Fibroblast of villous mesenchyme (primary cell): Measurements from ENCODE around the gene ANKRD16. TPM values are rescaled to one million over a fixed set of nuclear protein-coding genes. Genes with fewer than 3 reads are reported as not detected.
"Not testable (repeated sequence)": the region's sequence is repeated elsewhere in the genome, so short reads cannot be mapped to it uniquely, and the experiment has no call there.

Source experiments
- DNase-seq: peaks from one replicate; pipeline ENCODE4 v3.0.0-alpha.2; 2010; ENCODE audit warnings: low read depth
- H3K4me3 ChIP-seq: 2 replicates; pipeline ENCODE4 v1.5.1; 2011; ENCODE audit warnings: low read depth, mild to moderate bottlenecking, low read length
- total RNA-seq: library from RNA; depleted of rRNA; stranded (reverse); fragments of >200 nt; gene quantifications from 2 replicates; pipeline ENCODE4 v1.2.3, GENCODE V29; 2012
- TF ChIP-seq, protein P1 (sequence below): IDR thresholded peaks from 2 replicates; pipeline ENCODE4 v1.5.1; 2012; ENCODE audit warnings: low read depth, mild to moderate bottlenecking, low read length; ENCODE audit not compliant: insufficient read depth

Gene ANKRD16
- total RNA-seq, 1 donor = 4.7 TPM

DNA sequence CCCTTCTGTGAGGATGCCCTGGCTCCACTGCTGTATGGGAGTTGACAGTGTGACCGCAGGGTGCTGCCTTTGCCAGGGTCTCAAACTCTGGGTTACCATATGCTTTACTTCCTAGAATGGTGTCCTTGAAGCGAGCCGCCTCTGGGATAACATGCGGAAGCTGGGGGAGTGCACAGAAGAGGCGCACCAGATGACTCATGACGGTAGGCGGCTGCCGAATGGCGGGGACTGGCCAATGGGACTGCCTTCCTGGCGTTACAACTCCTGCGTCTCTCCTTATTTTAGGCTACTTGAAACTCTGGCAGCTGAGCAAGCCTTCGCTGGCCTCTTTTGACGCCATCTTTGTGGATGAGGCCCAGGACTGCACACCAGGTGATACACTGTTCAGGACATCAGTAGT lies 27.6 kb upstream of the ANKRD16 start:
- TF ChIP-seq, protein P1, sequence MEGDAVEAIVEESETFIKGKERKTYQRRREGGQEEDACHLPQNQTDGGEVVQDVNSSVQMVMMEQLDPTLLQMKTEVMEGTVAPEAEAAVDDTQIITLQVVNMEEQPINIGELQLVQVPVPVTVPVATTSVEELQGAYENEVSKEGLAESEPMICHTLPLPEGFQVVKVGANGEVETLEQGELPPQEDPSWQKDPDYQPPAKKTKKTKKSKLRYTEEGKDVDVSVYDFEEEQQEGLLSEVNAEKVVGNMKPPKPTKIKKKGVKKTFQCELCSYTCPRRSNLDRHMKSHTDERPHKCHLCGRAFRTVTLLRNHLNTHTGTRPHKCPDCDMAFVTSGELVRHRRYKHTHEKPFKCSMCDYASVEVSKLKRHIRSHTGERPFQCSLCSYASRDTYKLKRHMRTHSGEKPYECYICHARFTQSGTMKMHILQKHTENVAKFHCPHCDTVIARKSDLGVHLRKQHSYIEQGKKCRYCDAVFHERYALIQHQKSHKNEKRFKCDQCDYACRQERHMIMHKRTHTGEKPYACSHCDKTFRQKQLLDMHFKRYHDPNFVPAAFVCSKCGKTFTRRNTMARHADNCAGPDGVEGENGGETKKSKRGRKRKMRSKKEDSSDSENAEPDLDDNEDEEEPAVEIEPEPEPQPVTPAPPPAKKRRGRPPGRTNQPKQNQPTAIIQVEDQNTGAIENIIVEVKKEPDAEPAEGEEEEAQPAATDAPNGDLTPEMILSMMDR = no peak
- DNase-seq = no peak
- no peak overlapping the region for H3K4me3 ChIP-seq

DNA sequence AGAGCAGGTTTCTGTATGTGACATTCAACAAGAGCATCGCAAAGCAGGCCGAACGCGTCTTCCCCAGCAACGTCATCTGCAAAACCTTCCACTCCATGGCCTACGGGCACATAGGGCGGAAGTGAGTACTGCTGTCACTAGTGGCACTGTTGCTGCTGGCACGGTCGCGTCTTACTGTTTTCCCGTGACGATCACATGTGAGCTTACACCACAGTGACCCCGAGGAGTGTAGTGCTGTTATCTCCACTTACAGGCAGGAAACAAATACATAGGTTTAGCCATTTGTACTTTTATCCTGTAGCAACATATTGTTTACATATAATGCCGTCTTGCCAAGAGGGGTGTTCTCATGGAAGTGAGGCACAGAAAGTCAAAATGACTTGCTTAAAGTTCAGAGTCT lies 25.8 kb upstream of the ANKRD16 start:
- H3K4me3 ChIP-seq = no peak overlapping the region
- DNase-seq = no peak
- TF ChIP-seq, protein P1 = no peak

DNA sequence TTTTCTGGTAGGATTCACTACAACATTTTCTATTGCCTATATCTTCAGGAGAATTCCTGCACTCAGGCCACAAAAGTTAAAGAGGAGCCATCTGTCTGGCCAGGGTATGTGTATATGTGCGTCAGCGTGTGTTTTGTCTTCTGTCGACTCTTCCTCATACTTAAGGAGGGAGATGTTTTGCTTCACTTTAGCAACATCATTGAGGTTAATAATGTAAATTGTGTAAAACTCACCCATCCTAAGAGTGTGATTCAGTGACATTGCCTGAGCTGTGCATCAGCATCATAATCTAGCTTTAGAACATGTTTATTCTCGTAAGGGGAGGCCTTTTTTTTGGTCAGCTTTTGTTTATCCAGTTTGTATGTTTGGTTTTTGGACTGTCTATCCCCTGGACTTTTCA lies 24.0 kb upstream of the ANKRD16 start:
- TF ChIP-seq, protein P1 = no peak
- H3K4me3 ChIP-seq = no peak overlapping the region
- peak; percentile 53 for DNase-seq

DNA sequence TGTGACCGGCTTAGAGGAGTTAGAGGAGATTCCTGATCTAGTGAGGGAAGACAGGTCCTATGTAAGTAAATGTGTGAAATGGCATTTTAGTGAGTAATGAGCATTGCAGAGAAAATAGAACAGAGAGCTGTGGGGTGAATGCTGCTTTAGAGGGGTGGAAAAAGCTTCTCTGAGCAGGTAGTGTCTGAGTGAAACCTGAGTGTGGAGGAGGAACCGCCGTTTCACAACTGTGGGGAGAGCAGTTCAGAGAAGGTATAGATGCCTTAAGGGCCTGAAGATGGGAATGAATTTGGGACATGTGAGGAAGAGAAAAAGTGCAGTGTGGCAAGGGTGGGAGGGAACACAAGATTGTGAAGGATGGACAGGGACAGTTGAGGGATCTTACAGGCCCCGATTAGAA lies 22.0 kb upstream of the ANKRD16 start:
- TF ChIP-seq, protein P1 = no peak
- no peak for DNase-seq
- H3K4me3 ChIP-seq = no peak overlapping the region

DNA sequence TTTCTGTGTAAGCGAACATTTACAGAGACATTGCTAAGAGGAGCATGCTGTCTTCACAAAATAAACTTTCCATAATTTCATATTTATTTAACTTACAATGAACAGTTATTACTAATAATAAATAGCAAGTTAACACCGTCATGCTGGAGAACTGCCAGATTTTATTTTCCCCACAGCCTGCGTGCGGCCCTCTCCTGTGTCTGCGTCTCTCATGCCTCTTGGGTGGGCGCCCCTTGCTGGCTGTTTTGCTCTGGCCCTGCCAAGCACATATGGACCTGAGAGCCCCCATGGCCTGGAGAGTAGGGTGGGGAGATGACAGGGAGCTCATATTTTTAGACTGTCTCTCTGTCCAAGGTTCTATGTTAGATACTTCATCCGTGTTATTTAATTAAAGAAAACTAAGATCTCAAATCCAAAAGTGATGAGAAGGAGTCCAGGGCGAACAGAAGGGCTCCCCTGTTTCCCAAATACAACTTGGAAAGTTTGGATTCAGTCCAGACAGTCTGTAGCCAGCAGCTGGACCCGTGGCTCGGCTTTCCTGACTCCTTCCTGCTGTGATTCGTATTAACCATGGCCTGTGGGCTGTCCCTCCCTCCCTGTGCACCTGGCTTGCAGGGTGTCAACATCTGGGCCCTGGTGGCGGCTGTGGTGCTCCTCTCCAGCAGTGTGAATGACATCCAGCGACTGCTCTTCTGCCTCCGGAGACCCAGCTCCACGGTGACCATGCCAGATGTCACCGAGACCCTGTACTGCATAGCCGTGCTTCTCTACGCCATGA lies 20.8 kb upstream of the ANKRD16 start:
- DNase-seq = no peak
- no peak overlapping the region for H3K4me3 ChIP-seq
- TF ChIP-seq, protein P1 = no peak

DNA sequence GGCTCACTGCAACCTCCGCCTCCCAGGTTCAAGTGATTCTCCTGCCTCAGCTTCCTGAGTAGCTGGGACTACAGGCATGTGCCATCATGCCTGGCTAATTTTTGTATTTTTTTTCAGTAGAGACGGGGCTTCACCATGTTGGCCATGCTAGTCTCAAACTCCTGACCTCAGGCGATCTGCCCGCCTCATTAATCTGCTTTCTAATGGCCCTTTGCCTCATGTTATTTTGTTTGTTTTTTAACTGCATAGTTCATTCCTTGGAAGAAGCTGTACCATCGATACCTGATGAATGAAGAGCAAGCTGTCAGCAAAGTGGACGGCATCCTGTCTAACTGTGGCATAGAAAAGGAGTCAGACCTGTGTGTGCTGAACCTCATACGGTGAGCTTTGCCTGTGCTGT lies 19.0 kb upstream of the ANKRD16 start:
- not testable (repeated sequence) for DNase-seq, H3K4me3 ChIP-seq

DNA sequence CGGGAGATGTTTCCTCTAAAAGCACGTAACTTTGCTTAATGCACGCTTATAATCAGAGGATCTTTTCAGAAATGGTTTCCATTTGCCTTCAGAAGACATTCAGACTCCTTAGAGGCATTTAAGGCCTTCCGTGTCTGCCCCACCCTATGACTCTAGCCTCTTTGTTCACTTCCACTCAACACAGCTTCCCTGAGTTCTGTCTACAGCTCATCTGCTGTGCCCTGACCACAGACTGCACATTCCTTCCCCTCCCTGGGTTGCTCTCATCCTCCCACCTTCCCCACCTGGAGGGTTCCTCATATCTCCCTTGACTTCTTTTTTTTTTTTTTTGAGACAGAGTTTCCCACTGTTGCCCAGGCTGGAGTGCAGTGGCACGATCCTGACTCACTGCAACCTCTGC lies 17.0 kb upstream of the ANKRD16 start:
- no peak for DNase-seq
- TF ChIP-seq, protein P1 = no peak
- no peak overlapping the region for H3K4me3 ChIP-seq
